PC-3 (cell line): ENCODE data around the gene SLC6A17. TPM values are rescaled to one million over a fixed set of nuclear protein-coding genes. Genes with fewer than 3 reads are reported as not detected.

Experiments
- ATAC-seq: fragments of 200-7000 bp; cut with Tn5 transposase; 2 replicates; pipeline ENCODE4 v1.9.1; 2020; ENCODE audit warnings: mild to moderate bottlenecking, moderate library complexity
- BruUV-seq: library from RNA; stranded (reverse); fragments of 400-500 nt; replicated peaks from 2 replicates; lab custom pipeline; 2021; lab: Mats Ljungman, UMichigan
- CTCF ChIA-PET: fragments of 300-600 bp; sonication (Branson Sonifier 250); formaldehyde crosslinking; loops from one replicate; lab custom pipeline; 2022; ENCODE audit warnings: antibody characterized with exemption; lab: Charles Lee
- POLR2A ChIA-PET: fragments of 300-600 bp; sonication (Branson Sonifier 250); formaldehyde crosslinking; loops from one replicate; lab custom pipeline; 2022; ENCODE audit warnings: antibody characterized with exemption; ENCODE audit not compliant: unreplicated experiment; lab: Charles Lee
- DNase-seq: peaks from one replicate; pipeline ENCODE4 v3.0.0-alpha.2; 2015
- H2AFZ ChIP-seq: fragments of 300-600 bp; sonication (generic); 2 replicates; pipeline ENCODE4 v1.6.0; 2016; ENCODE audit warnings: antibody characterized with exemption, low read length
- H3F3A ChIP-seq: fragments of 300-600 bp; sonication (generic); one replicate; pipeline ENCODE4 v1.6.0; 2017; ENCODE audit warnings: antibody characterized with exemption, low read length, control low read depth, mild to moderate bottlenecking; ENCODE audit not compliant: unreplicated experiment
- H3K27ac ChIP-seq: fragments of 300-600 bp; sonication (generic); 2 replicates; pipeline ENCODE4 v1.5.1; 2016; ENCODE audit warnings: mild to moderate bottlenecking, low read length
- H3K27me3 ChIP-seq: fragments of 300-600 bp; sonication (generic); 2 replicates; pipeline ENCODE4 v1.6.1; 2016; ENCODE audit warnings: low read length, mixed read lengths
- H3K36me3 ChIP-seq: fragments of 300-600 bp; sonication (generic); 2 replicates; pipeline ENCODE4 v1.6.1; 2016; ENCODE audit warnings: low read depth, mixed run types, low read length, mixed read lengths
- H3K4me1 ChIP-seq: fragments of 300-600 bp; sonication (generic); 2 replicates; pipeline ENCODE4 v1.5.1; 2016; ENCODE audit warnings: low read length; ENCODE audit not compliant: insufficient read depth
- H3K4me2 ChIP-seq: fragments of 300-600 bp; sonication (generic); 2 replicates; pipeline ENCODE4 v1.6.0; 2016; ENCODE audit warnings: low read length
- H3K4me3 ChIP-seq: fragments of 300-600 bp; sonication (generic); 2 replicates; pipeline ENCODE4 v1.5.1; 2016; ENCODE audit warnings: mild to moderate bottlenecking, low read length, mixed read lengths
- H3K79me2 ChIP-seq: fragments of 300-600 bp; sonication (generic); 2 replicates; pipeline ENCODE4 v1.6.1; 2017; ENCODE audit warnings: low read length, mixed read lengths
- H3K9ac ChIP-seq: fragments of 300-600 bp; sonication (generic); 2 replicates; pipeline ENCODE4 v1.6.0; 2016; ENCODE audit warnings: mild to moderate bottlenecking, low read length
- H3K9me2 ChIP-seq: fragments of 300-600 bp; sonication (generic); replicated peaks from 2 replicates; pipeline ENCODE4 v1.6.1; 2016; ENCODE audit warnings: mixed run types, low read length, mixed read lengths
- H3K9me3 ChIP-seq: fragments of 300-600 bp; sonication (generic); 2 replicates; pipeline ENCODE4 v1.6.1; 2016; ENCODE audit warnings: low read length, mixed read lengths
- H4K20me1 ChIP-seq: fragments of 300-600 bp; sonication (generic); 2 replicates; pipeline ENCODE4 v1.6.1; 2016; ENCODE audit warnings: low read length, mixed read lengths
- CTCF ChIP-seq: fragments of 300-600 bp; sonication (generic); conservative IDR thresholded peaks from 2 replicates; pipeline ENCODE4 v1.5.1; 2017; ENCODE audit warnings: antibody characterized with exemption, low read depth, mild to moderate bottlenecking, low read length
- EZH2 ChIP-seq: fragments of 300-600 bp; sonication (generic); IDR thresholded peaks from one replicate; pipeline ENCODE4 v1.6.1; 2017; ENCODE audit warnings: antibody characterized with exemption, mild to moderate bottlenecking, low read length; ENCODE audit not compliant: unreplicated experiment
- EZH2phosphoT487 ChIP-seq: fragments of 300-600 bp; sonication (generic); IDR thresholded peaks from 2 replicates; pipeline ENCODE4 v1.6.1; 2018; ENCODE audit warnings: mild to moderate bottlenecking, antibody characterized with exemption, low read length, borderline replicate concordance
- intact Hi-C: fragments of 100-400 bp; cut with micrococcal nuclease; formaldehyde crosslinking; loops from 2 replicates; pipeline ENCODE4 v1.9.0; 2023
- total RNA-seq: library from RNA; depleted of rRNA; stranded (reverse); fragments of >200 nt; gene quantifications from 2 replicates; pipeline ENCODE4 v1.2.3, GENCODE V29; 2014

SLC6A17 gene
- total RNA-seq, 1 experiment from 2014 or later, result not detected

- BruUV-seq, result no TSS peak
- H3K27me3 ChIP-seq, result peaks cover 17% of the 10 kb centered on the region; the same call in 1 of the 2 replicates
- no peaks in the 10 kb centered on the region for H3K9me2 ChIP-seq
- no peaks in the 10 kb centered on the region for H3K9me3 ChIP-seq
- no peaks in the 10 kb centered on the region for H3K79me2 ChIP-seq
- no peak overlapping the region for H3K4me3 ChIP-seq
- H3K9ac ChIP-seq, result no peak overlapping the region
- peaks cover 6% of the 10 kb centered on the region; the same call in 1 of the 2 replicates for H3K4me1 ChIP-seq
- POLR2A ChIA-PET, result no interaction called here
- intact Hi-C loops, result no loop called here
- no peak overlapping the region for H3K27ac ChIP-seq
- H3K36me3 ChIP-seq, result no peaks in the 10 kb centered on the region
- DNase-seq (no peak), ATAC-seq (no peak)
- H4K20me1 ChIP-seq, result no peaks in the 10 kb centered on the region
- no peak overlapping the region for H2AFZ ChIP-seq
- no peaks in the 10 kb centered on the region for H3F3A ChIP-seq
- no peak overlapping the region for H3K4me2 ChIP-seq
- CTCF ChIA-PET, result no interaction called here
- TF ChIP-seq CTCF, result no peak
- TF ChIP-seq EZH2, result no peak
- no peak for TF ChIP-seq EZH2phosphoT487
Measured at GRCh38 chr1:110242062-110242461, 91.8 kb downstream of the SLC6A17 start.

- Histone ChIP-seq H3K36me3 (no peaks in the 10 kb centered on the region), H3K9ac (no peak overlapping the region), H2AFZ (no peak overlapping the region), H4K20me1 (no peaks in the 10 kb centered on the region), H3K4me1 (peaks cover 5% of the 10 kb centered on the region; the same call in 1 of the 2 replicates), H3K27me3 (peaks cover 17% of the 10 kb centered on the region; the same call in 1 of the 2 replicates), H3K9me2 (no peaks in the 10 kb centered on the region), H3K4me3 (no peak overlapping the region), H3K27ac (no peak overlapping the region), H3F3A (no peaks in the 10 kb centered on the region), H3K9me3 (no peaks in the 10 kb centered on the region), H3K79me2 (no peaks in the 10 kb centered on the region), H3K4me2 (no peak overlapping the region)
- TF ChIP-seq EZH2phosphoT487, result no peak
- no peak for TF ChIP-seq CTCF
- no peak for TF ChIP-seq EZH2
- no TSS peak for BruUV-seq
- CTCF ChIA-PET, result no interaction called here
- intact Hi-C loops, result no loop called here
- POLR2A ChIA-PET, result no interaction called here
- ATAC-seq (no peak), DNase-seq (no peak)
Measured at GRCh38 chr1:110242731-110243130, 92.4 kb downstream of the SLC6A17 start.

- ATAC-seq (no peak), DNase-seq (no peak)
- H3K4me2 ChIP-seq, result no peak overlapping the region
- H3K9me2 ChIP-seq, result no peaks in the 10 kb centered on the region
- no peak overlapping the region for H2AFZ ChIP-seq
- H3K4me1 ChIP-seq, result peaks cover 5% of the 10 kb centered on the region; the same call in 1 of the 2 replicates
- H3K9ac ChIP-seq, result no peak overlapping the region
- H3F3A ChIP-seq, result no peaks in the 10 kb centered on the region
- H3K27ac ChIP-seq, result no peak overlapping the region
- no TSS peak for BruUV-seq
- no peaks in the 10 kb centered on the region for H3K9me3 ChIP-seq
- H3K36me3 ChIP-seq, result no peaks in the 10 kb centered on the region
- POLR2A ChIA-PET, result no interaction called here
- H4K20me1 ChIP-seq, result no peaks in the 10 kb centered on the region
- H3K27me3 ChIP-seq, result peaks cover 17% of the 10 kb centered on the region; the same call in 1 of the 2 replicates
- CTCF ChIA-PET, result no interaction called here
- no peaks in the 10 kb centered on the region for H3K79me2 ChIP-seq
- no peak for TF ChIP-seq EZH2
- TF ChIP-seq CTCF, result no peak
- no peak for TF ChIP-seq EZH2phosphoT487
- intact Hi-C loops, result no loop called here
- H3K4me3 ChIP-seq, result no peak overlapping the region
Measured at GRCh38 chr1:110243146-110243545, 92.9 kb downstream of the SLC6A17 start.
